Natural killer cell (primary cell): ENCODE measurements around the gene TMX4. TPM values are rescaled to one million over a fixed set of nuclear protein-coding genes. Genes with fewer than 3 reads are reported as not detected.

Source experiments
- ATAC-seq, 3 donors: fragments of 150-1000 bp in 2 of 3; fragments of 200-7000 bp in 1 of 3; cut with Tn5 transposase; 1 replicate in 1 of 3; 2 replicates in 2 of 3; pipeline ENCODE4 v1.10.0; 2021; ENCODE audit warnings: mild to moderate bottlenecking in 2 of 3, moderate library complexity in 2 of 3
- DNase-seq, 2 donors: peaks; one replicate each; pipeline versions ENCODE4 v3.0.0 to v3.0.0-alpha.2; 2013 to 2021; ENCODE audit warnings: mixed read lengths in 1 of 2
- H3K27ac ChIP-seq: one replicate; pipeline ENCODE4 v1.5.1; 2013; ENCODE audit warnings: mild to moderate bottlenecking, low read length
- H3K27me3 ChIP-seq: one replicate; pipeline ENCODE4 v1.6.1; 2013; ENCODE audit warnings: low read length; ENCODE audit not compliant: control insufficient read depth, insufficient read depth
- H3K36me3 ChIP-seq: one replicate; pipeline ENCODE4 v1.6.1; 2013; ENCODE audit warnings: low read length; ENCODE audit not compliant: control insufficient read depth, insufficient read depth
- H3K4me1 ChIP-seq: one replicate; pipeline ENCODE4 v1.6.1; 2013; ENCODE audit warnings: low read length; ENCODE audit not compliant: control insufficient read depth, insufficient read depth
- H3K4me3 ChIP-seq: one replicate; pipeline ENCODE4 v1.5.1; 2013; ENCODE audit warnings: low read length
- H3K9me3 ChIP-seq: one replicate; pipeline ENCODE4 v1.6.1; 2013; ENCODE audit warnings: low read length; ENCODE audit not compliant: control insufficient read depth, insufficient read depth
- H3K27ac Mint-ChIP-seq, 2 donors: one replicate each; pipeline ENCODE4 v1.8.0; 2022; ENCODE audit warnings: mild to moderate bottlenecking in 2 of 2, mixed read lengths in 2 of 2, moderate library complexity in 1 of 2
- H3K27me3 Mint-ChIP-seq, 2 donors: one replicate each; pipeline ENCODE4 v1.8.0; 2022; ENCODE audit warnings: low read depth in 2 of 2, mixed read lengths in 2 of 2
- H3K36me3 Mint-ChIP-seq: one replicate; pipeline ENCODE4 v1.8.0; 2022; ENCODE audit warnings: mixed read lengths
- H3K4me1 Mint-ChIP-seq, 2 donors: one replicate each; pipeline ENCODE4 v1.8.0; 2022; ENCODE audit warnings: mixed read lengths in 2 of 2
- H3K4me3 Mint-ChIP-seq: one replicate; pipeline ENCODE4 v1.8.0; 2022; ENCODE audit warnings: mild to moderate bottlenecking, moderate library complexity, mixed read lengths
- H3K9me3 Mint-ChIP-seq, 2 donors: one replicate each; pipeline ENCODE4 v1.8.0; 2022; ENCODE audit warnings: mixed read lengths in 2 of 2
- WGBS: methylation state at CpG from one replicate; pipeline ENCODE4 v1.1.7; 2013; ENCODE audit warnings: missing lambda C conversion rate; ENCODE audit not compliant: insufficient coverage; 5-methylcytosine and 5-hydroxymethylcytosine counted together
- intact Hi-C: fragments of 100-400 bp; cut with micrococcal nuclease; formaldehyde crosslinking; loops from one replicate; pipeline ENCODE4 v1.14.2; 2022
- total RNA-seq, 4 donors: library from RNA; stranded (reverse); fragments of 120-200 nt in 1 of 4; gene quantifications; one replicate each; pipeline versions ENCODE4 v1.2.3 to v1.2.4, GENCODE V29; 2013 to 2022
- TF ChIP-seq, protein P1 (sequence below): fragments of 200-600 bp; IDR thresholded peaks from one replicate; pipeline ENCODE4 v1.8.0; 2022; ENCODE audit warnings: antibody characterized with exemption

Gene TMX4
- total RNA-seq, 3 donors from 2014 or later (not counting 1 experiment from before 2014, with no cell fraction given) = 94.4 to 97.9 (median 94.5) TPM

DNA sequence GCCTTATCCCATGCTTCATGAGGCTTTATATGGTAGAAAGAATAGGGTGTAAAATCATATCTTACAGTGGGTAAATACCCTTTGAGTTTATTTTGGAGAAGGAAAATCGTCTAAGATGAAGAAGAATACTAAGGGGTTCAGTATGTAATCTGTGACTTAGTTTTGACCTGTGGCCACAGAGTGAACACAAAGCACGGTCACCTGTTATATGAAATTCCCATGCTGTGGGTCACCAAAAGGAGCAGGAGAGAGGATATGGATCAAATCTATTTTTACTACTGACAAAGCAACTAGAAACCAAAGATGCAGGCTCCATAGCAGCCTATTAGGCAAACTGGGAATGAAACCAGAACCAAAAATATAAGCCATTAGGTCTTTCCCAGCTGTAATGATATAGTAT lies 75.7 kb downstream of the TMX4 start:
- H3K27ac Mint-ChIP-seq = no peak overlapping the region
- peaks cover 20 to 58% of the 10 kb centered on the region in 2 donors for H3K27me3 Mint-ChIP-seq
- H3K36me3 Mint-ChIP-seq = peaks cover 14% of the 10 kb centered on the region
- TF ChIP-seq, protein P1, sequence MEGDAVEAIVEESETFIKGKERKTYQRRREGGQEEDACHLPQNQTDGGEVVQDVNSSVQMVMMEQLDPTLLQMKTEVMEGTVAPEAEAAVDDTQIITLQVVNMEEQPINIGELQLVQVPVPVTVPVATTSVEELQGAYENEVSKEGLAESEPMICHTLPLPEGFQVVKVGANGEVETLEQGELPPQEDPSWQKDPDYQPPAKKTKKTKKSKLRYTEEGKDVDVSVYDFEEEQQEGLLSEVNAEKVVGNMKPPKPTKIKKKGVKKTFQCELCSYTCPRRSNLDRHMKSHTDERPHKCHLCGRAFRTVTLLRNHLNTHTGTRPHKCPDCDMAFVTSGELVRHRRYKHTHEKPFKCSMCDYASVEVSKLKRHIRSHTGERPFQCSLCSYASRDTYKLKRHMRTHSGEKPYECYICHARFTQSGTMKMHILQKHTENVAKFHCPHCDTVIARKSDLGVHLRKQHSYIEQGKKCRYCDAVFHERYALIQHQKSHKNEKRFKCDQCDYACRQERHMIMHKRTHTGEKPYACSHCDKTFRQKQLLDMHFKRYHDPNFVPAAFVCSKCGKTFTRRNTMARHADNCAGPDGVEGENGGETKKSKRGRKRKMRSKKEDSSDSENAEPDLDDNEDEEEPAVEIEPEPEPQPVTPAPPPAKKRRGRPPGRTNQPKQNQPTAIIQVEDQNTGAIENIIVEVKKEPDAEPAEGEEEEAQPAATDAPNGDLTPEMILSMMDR = no peak
- DNase-seq = no peak
- H3K4me3 ChIP-seq = no peak overlapping the region
- WGBS = 33% methylated on average over 2 of the region's 2 CpGs
- no peaks in the 10 kb centered on the region for H3K9me3 ChIP-seq
- no peaks in the 10 kb centered on the region for H3K4me1 Mint-ChIP-seq
- ATAC-seq = no peak
- no peaks in the 10 kb centered on the region for H3K36me3 ChIP-seq
- intact Hi-C loops = no loop called here
- peaks cover 4 to 6% of the 10 kb centered on the region in 2 donors for H3K9me3 Mint-ChIP-seq
- H3K4me3 Mint-ChIP-seq = no peak overlapping the region
- no peaks in the 10 kb centered on the region for H3K4me1 ChIP-seq
- H3K27me3 ChIP-seq = no peaks in the 10 kb centered on the region
- no peak overlapping the region for H3K27ac ChIP-seq

DNA sequence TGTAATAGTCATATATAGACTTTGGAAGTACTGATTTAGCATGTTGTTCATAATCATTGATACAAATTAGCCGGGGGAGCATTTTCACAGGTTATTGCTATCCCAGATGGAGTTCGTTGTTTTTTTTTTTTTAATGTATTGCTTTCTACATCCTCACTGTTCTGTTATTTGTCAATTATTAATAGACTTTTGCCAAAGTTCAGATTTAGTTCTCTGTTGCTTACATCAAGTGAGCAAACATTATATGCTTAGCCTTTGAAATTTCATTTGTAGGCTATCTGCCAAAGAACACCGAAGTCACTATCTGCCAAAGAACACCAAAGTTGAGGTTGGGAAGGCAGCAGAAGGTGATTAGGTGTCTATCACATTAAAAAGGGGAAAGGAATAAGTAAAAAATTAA lies 79.2 kb downstream of the TMX4 start, which contains the start of gene HAO1:
Gene HAO1, minus strand, starts transcription at position 118 of the 400 bp plus-strand sequence. Its CDS starts 36 bp downstream, at position 82.
- ATAC-seq (no peak), DNase-seq (no peak)
- Mint-ChIP-seq H3K9me3 (no peaks in the 10 kb centered on the region), H3K27me3 (peaks cover 15 to 36% of the 10 kb centered on the region in 2 donors), H3K4me3 (no peak within 1 kb of the TSS), H3K36me3 (no peaks in the 10 kb centered on the region), H3K27ac (no peak within 1 kb of the TSS), H3K4me1 (peaks cover 0 to 6% of the 10 kb centered on the region in 2 donors)
- Histone ChIP-seq H3K4me1 (no peaks in the 10 kb centered on the region), H3K27ac (no peak within 1 kb of the TSS), H3K36me3 (no peaks in the 10 kb centered on the region), H3K9me3 (no peaks in the 10 kb centered on the region), H3K4me3 (no peak within 1 kb of the TSS), H3K27me3 (no peaks in the 10 kb centered on the region)
- intact Hi-C loops = no loop called here
- TF ChIP-seq, protein P1 = no peak
- WGBS = 90% methylated on average over 3 of the region's 3 CpGs

DNA sequence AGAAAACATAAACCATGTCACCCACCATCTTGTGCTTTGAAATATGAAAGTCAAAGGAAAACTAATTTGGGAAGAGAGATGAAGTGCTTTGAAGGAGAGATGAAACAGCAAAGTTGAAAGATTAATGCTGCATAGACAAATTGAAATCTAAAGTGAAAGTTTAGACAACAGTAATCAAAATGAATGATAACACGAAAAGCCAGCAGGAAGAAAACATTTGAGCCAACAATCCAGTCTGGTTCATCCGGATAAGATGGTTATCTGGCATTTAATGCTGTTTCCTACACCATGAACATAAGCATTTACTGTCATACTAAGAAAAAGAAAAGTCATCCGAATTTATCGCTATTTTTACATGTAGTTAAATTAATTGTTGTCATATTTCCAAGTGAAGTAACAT lies 79.9 kb downstream of the TMX4 start:
- H3K4me1 Mint-ChIP-seq = peaks cover 0 to 6% of the 10 kb centered on the region in 2 donors
- Histone ChIP-seq H3K4me3 (no peak overlapping the region), H3K27me3 (no peaks in the 10 kb centered on the region), H3K36me3 (no peaks in the 10 kb centered on the region), H3K4me1 (no peaks in the 10 kb centered on the region), H3K27ac (no peak overlapping the region), H3K9me3 (no peaks in the 10 kb centered on the region)
- no peak overlapping the region for H3K27ac Mint-ChIP-seq
- H3K9me3 Mint-ChIP-seq = no peaks in the 10 kb centered on the region
- no peak for DNase-seq
- intact Hi-C loops = no loop called here
- TF ChIP-seq, protein P1 = no peak
- 62% methylated on average over 1 of the region's 4 CpGs for WGBS
- no peak for ATAC-seq
- no peak overlapping the region for H3K4me3 Mint-ChIP-seq
- H3K36me3 Mint-ChIP-seq = no peaks in the 10 kb centered on the region
- peaks cover 19 to 42% of the 10 kb centered on the region in 2 donors for H3K27me3 Mint-ChIP-seq

DNA sequence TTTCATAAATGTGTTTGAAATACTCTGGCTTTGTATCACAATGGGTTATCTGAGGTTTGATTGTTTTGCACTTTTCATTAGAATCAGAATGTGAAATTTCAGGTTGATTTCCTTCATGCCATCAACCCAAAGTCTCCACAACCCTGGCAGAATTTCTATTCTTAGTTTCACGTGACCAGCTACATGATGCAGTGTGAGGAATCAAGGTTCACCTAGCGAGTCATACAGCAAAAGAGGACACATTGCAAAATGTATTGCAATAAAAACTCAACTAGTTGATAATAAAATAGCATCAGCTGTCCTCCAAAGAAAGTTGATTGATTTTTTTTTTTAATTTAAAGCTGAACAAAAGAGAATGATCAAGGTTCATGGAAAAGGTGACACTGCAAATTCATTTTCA lies 81.5 kb downstream of the TMX4 start:
- H3K9me3 Mint-ChIP-seq = no peaks in the 10 kb centered on the region
- ATAC-seq (no peak), DNase-seq (no peak)
- TF ChIP-seq, protein P1 = no peak
- H3K4me3 Mint-ChIP-seq = no peak overlapping the region
- intact Hi-C loops = no loop called here
- 63% methylated on average over 2 of the region's 2 CpGs for WGBS
- peaks cover 0 to 6% of the 10 kb centered on the region in 2 donors for H3K4me1 Mint-ChIP-seq
- H3K36me3 ChIP-seq = no peaks in the 10 kb centered on the region
- no peak overlapping the region for H3K27ac Mint-ChIP-seq
- no peak overlapping the region for H3K27ac ChIP-seq
- peaks cover 17 to 33% of the 10 kb centered on the region in 2 donors for H3K27me3 Mint-ChIP-seq
- no peaks in the 10 kb centered on the region for H3K27me3 ChIP-seq
- H3K36me3 Mint-ChIP-seq = no peaks in the 10 kb centered on the region
- H3K9me3 ChIP-seq = no peaks in the 10 kb centered on the region
- no peak overlapping the region for H3K4me3 ChIP-seq
- no peaks in the 10 kb centered on the region for H3K4me1 ChIP-seq
